ENCODE data around the gene IYD.
A peak's percentile ranks its signal among the peaks of the same experiment; 100 is the strongest.

The IYD gene

GRCh38 chr6:150395388-150396009 is 26.7 kb downstream of the IYD start:
- DNase-seq (ENCODE audit: low read depth): no peak

GRCh38 chr6:150403458-150404246 is 34.8 kb downstream of the IYD start:
- DNase-seq (ENCODE audit: low read depth): no peak

GRCh38 chr6:150406948-150407347 is 38.1 kb downstream of the IYD start:
- DNase-seq (ENCODE audit: low read depth): no peak

- no peak for DNase-seq (ENCODE audit: low read depth)
These were observed 40.0 kb downstream of the IYD start for GRCh38 chr6:150408842-150409241.

GRCh38 chr6:150409576-150410066 is 40.8 kb downstream of the IYD start:
- no peak for DNase-seq (ENCODE audit: low read depth)

GRCh38 chr6:150410399-150410798 is 41.6 kb downstream of the IYD start:
- DNase-seq (ENCODE audit: low read depth): no peak

- no peak for DNase-seq (ENCODE audit: low read depth)
These were observed 42.1 kb downstream of the IYD start for GRCh38 chr6:150410906-150411305.

GRCh38 chr6:150412221-150412620 is 43.4 kb downstream of the IYD start:
- no peak for DNase-seq (ENCODE audit: low read depth)

- no peak for DNase-seq (ENCODE audit: low read depth)
These were observed 44.4 kb downstream of the IYD start for GRCh38 chr6:150413198-150413597.

GRCh38 chr6:150413781-150414281 is 45.0 kb downstream of the IYD start:
- DNase-seq (ENCODE audit: low read depth): no peak

- no peak for DNase-seq (ENCODE audit: low read depth)
These were observed 47.3 kb downstream of the IYD start for GRCh38 chr6:150416128-150416527.

- no peak for DNase-seq (ENCODE audit: low read depth)
These were observed 48.4 kb downstream of the IYD start for GRCh38 chr6:150417250-150417649.

- no peak for DNase-seq (ENCODE audit: low read depth)
These were observed 49.4 kb downstream of the IYD start for GRCh38 chr6:150417899-150418826.

- peak; percentile 41 for DNase-seq (ENCODE audit: low read depth)
These were observed 50.2 kb downstream of the IYD start for GRCh38 chr6:150418827-150419594.

- DNase-seq (ENCODE audit: low read depth): no peak
These were observed 51.6 kb downstream of the IYD start for GRCh38 chr6:150420428-150420827.

GRCh38 chr6:150420926-150421325 is 52.1 kb downstream of the IYD start:
- DNase-seq (ENCODE audit: low read depth): no peak

GRCh38 chr6:150425508-150425907 is 56.7 kb downstream of the IYD start:
- DNase-seq (ENCODE audit: low read depth): no peak

GRCh38 chr6:150426198-150426597 is 57.4 kb downstream of the IYD start:
- no peak for DNase-seq (ENCODE audit: low read depth)

GRCh38 chr6:150427037-150427602 is 58.3 kb downstream of the IYD start:
- DNase-seq (ENCODE audit: low read depth): no peak

GRCh38 chr6:150427843-150428242 is 59.0 kb downstream of the IYD start:
- no peak for DNase-seq (ENCODE audit: low read depth)

GRCh38 chr6:150430815-150431214 is 62.0 kb downstream of the IYD start:
- DNase-seq (ENCODE audit: low read depth): no peak

All from activated T-helper 9 cell treated with anti-CD3 and anti-CD28 coated beads, Interleukin-2, amount 50 U/mL, for 16 hours (primary cell).